Activated CD4-positive, CD25-positive, alpha-beta regulatory T cell treated with anti-CD3 and anti-CD28 coated beads, Interleukin-2, amount 50 U/mL, for 24 hours (primary cell): Measurements from ENCODE around the gene PACRG.

Experiments used
- ATAC-seq, 2 donors: fragments of 150-1000 bp; cut with Tn5 transposase; one replicate each; pipeline ENCODE4 v1.10.0; 2021; ENCODE audit warnings: mild to moderate bottlenecking in 1 of 2, moderate library complexity in 1 of 2

Gene PACRG

DNA sequence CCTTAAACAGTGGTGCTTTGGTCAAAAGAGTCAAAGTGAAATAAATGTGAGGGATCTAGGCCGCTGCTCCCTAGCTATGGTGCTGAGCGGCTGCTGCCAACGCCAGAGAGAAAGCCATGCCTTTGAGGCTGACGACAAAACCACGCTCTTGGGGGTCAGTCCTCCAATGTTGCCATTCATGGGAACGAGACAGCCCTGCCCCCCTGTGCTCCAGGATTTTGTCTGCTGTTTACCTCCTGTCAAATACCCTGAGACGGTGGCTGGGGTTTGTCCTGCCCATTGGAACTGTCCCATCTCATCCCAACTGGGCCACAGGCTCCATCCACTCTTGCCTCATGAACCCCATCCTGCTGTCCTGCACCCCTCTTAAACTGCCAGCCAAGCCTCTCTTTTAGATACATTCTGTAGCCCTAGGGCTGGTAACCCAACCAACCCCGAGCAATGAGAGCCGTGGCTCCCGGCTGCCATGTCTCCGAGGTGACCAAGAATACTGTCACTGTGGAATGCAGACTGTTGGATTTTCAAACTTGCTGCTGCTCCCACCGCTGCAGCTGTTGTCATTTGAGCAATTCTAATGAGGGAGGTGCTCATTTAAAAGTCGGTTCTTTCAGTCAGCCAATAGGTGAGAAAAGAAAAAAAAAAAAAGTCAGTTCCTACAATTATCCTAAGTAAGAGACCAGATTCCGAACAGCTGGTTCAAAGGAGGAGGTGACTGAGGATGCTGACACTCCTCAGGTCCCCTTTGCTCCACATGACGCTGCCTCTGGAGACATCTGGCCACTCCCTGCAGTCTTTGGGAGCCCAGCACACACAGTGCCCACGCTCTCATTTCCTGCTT is 613.7 kb downstream of the PACRG start:
- no peak for ATAC-seq

DNA sequence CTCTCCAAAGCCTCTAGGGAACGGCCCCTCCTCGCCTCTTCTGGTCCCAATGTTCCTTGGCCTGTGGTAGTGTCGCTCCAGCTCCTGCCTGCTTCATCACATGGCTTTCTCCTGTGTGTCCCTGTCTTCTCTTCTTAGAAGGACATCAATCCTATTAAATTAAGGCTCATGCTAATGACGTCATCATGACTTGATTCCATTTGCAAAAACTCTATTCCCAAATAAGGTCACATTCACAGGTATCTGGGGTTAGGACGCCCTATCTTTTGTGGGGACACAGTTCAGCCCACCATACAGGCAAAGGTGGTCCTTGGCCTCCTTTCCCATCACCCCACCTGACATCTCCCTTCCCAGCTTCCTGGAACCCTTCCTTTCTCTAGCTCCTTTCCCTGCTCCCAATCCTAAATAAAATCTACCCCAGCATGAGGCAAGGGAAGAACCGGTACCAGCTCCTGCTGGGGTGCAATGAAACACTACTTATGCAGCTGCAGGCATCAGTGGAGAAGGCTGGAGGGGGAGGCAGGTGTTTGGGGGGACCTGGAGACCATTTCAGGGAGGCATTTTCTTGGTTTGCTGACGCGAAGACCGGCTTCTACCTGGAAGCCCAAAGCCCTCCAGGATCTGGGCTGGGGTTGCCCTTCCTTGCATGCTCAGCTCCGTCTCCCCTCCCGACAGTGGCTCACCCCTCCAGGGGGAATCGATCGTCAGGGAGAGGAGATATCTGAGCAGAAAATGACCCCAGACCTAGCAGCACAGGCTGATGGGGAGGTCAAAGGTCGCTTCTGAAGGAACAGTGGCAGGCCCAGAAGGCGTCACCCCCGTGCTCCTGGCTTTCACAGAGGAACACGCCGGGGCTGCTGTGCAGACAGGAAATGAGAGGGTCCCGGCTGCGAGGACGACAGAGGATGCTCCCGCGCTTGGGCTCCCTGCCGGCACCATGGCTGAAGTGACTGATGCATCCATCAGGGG is 615.1 kb downstream of the PACRG start:
- ATAC-seq: no peak

DNA sequence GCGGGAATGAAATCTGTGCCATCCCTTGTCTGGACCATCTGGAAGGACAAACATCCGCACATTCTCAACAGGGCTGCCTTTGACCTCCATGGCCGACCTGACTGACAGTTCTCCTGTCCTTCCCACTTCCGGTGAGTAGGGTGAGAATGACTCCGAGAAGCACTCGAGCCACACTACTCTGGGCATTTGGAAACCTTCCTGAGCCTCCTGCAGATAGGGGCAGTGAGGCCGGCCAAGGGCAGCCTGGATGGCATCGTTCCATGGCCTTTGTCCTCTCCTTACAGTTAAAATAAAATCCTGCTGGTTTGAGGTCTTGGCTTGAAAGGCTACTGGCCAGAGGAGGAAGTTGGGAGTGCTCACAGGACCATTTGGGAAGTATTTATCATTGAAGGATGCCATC is 615.8 kb downstream of the PACRG start:
- no peak for ATAC-seq

GRCh38 chr6:163344411-163344810 is 616.6 kb downstream of the PACRG start:
- no peak for ATAC-seq

DNA sequence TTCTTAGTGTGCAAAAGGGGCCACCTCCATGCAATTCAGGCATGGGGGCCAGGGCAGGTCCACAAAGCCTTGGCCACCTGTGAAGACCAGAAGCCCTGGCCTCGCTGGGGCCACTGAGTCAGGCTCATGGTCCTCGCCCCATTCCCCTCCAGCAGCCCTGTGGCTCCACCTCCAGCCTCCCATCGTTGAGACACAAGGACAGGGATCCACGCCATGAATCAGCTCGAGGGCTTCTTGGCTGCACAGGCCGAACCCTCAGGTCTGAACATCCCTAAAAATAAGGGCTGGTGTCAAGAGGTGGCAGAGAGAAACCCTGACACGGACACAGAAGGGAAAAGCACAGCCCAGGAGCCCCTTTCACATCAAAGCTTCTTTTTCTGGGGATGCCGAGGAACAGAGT is 618.2 kb downstream of the PACRG start:
- ATAC-seq: no peak

- ATAC-seq: no peak
Measured at GRCh38 chr6:163346497-163346961, 618.8 kb downstream of the PACRG start.

DNA sequence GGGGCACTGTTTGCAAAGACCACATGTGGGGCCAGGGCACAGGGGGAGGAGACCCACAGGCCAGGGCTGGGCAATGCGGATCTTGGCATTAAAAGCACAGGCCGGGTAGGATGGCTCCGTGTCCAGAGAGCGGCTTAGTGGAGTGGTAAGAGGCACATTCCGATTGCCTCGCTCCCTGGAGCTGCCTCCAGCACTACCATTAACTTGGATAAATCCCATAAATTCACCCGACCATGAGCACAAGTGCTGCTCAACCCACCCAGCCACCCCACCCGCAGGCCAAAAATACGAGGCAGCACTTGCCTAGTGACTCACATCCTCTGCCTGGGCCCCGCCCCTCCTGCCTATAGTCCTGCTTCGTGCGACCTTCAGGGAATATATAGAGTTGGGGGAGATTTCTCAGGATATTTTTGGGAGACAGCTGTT is 619.3 kb downstream of the PACRG start:
- ATAC-seq: no peak

DNA sequence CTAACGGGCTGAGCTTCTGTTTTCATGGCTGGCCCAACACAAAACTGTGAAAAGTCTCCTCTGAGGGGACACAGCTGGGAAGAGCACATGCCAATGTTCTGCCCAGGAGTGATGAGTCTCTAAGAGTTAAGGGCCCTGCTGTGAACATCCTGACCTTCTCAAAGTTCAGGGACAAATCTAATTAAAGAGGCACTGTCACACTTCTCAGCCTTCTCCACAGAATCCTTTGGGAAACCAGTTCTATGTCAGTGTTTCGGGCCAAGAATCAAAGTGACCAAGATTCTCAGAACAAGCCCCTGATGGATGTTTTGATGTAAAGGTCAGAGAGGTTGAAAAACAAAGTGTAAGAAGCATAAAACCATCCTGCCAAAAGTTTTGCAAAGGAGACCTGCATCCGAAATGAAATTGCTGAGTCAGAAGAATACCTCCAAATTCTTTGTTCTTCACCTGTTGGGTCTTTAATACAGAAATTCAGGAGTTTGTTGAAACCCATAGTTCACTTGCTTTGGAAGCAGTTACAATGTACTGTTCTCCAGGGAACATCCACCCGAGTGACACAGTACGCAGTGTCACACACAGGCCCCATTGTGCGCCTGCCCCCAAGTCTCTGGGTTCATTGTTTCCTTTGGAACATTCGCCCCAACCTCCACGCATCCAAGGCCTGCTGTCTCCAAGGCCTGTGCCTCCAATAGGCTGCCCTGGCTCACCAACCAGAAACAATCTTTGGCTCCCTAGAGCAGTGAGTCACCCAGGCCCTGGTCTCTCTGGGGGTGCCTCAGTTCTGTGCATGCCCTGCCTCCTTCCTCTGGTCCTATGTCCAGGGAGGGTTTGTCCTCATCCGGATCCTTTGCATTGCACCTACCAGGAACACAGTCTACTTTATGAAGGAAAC is 621.3 kb downstream of the PACRG start:
- ATAC-seq: no peak

DNA sequence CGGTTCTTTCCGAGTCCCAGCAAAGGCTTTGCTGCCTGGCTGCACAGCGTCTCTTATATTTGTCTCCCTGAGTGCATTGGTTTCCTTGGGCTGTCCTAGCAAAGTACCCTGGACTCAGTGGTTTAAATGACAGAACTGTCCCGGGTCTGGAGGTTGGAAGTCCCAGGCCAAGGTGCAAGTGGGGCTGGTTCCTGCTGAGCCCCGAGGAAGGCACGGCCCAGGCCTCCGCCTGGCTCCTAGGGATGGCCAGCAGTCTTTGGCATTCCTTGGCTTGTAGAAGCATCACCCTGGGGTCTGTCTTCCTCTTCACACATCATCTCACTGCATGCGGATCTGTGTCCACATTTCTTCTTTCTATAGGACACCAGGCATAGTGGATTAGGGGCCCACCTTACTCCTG is 621.9 kb downstream of the PACRG start:
- no peak for ATAC-seq

GRCh38 chr6:163351013-163351412 is 623.2 kb downstream of the PACRG start:
- no peak for ATAC-seq

- no peak for ATAC-seq
Measured at GRCh38 chr6:163352011-163352685, 624.4 kb downstream of the PACRG start.

GRCh38 chr6:163352966-163353365 is 625.2 kb downstream of the PACRG start:
- no peak for ATAC-seq

GRCh38 chr6:163354085-163354484 is 626.3 kb downstream of the PACRG start:
- ATAC-seq: no peak

DNA sequence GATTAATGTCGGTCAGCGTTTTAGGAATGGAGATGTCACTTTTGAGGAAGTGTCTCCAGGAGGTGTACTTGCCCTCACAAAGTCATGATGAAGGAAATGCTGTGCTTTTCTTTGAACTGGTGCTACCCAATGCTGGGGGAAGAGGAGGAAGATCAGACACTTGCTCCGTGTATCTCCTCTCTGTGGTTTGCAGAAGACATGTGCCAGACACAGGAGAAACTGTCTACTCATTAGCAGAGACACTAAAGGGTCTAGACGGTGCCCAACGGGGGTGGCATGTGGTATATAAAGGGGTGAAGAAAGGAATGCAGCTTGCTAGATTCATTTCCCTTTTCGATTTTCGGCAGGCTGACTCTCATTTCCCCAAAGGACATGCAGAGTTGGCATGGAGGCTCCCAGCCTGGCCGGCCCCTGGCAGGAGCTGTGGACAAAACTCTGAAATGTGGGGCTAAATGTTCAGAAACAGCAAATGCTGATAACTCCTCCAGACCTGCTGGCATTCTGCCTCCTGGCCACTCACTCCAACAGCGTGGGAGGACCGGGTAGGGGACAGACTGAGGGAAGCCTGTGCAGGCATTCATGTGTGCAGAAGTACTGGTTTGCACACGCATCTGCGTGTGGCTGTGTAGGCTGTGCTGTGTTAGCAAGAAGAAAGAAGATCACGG is 627.1 kb downstream of the PACRG start:
- ATAC-seq: no peak

DNA sequence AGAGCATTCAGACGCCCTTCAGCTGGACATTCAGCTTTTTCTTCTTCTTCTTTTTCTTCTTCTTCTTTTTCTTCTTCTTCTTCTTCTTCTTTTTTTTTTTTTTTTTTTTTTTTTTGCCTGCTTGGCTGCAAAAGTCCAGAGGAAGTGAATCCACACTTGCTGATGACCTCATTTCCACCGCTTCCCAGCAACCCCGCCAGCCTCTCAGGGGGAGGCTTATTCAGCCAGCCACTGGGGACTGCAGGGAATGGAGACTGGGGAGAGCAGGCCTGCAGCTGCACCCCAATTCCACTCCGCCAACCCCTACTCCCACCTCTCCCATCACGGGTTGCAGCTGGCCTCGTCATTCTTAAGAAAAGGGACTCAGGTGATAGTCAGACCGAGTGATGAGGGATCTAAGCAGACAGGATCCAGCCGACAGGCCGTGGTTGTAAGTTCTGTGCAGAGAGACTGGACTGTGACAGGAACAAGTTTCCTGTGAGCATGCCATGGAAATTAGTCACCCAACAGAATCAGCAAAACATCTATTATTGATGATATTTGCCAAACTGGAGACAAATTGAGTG is 627.7 kb downstream of the PACRG start:
- ATAC-seq: no peak

DNA sequence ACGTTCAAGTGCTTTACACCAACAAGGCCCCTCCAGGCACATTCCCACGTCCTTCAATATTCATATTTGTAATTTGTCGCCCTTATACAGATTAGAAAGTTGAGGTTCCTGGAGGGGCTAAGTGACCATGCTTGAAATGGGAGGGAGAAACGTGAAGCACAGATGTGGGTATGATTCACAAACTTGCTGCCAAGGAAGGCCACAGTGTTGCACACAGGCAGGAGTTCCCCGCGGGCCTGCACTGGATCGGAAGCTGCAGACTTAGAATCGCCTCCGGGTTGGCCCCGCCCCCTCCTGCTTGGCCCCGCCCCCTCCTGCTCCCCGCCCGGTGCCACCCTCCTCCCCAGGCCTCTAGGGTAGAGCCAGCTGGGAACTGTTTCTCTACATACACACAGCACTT is 628.5 kb downstream of the PACRG start:
- no peak for ATAC-seq

GRCh38 chr6:163356743-163357142 is 629.0 kb downstream of the PACRG start:
- no peak for ATAC-seq

GRCh38 chr6:163364641-163365040 is 636.9 kb downstream of the PACRG start:
- ATAC-seq: no peak
